ENCODE results near the gene PHF10. TPM values are rescaled to one million over a fixed set of nuclear protein-coding genes. Genes with fewer than 3 reads are reported as not detected.

The PHF10 gene
- total and polyA plus RNA-seq, 2 donors (not counting 3 experiments of a cell fraction or from before 2014, with no cell fraction given): 19.1 to 62.4 TPM

GRCh38 chr6:169667716-169668115 lies 56.6 kb downstream of the PHF10 start:
- Histone ChIP-seq H3K36me3 (ENCODE audit: control insufficient read depth in 2 of 2, extremely low read depth in 1 of 2, insufficient read depth in 2 of 2, low read length in 2 of 2) (peaks cover 2 to 20% of the 10 kb centered on the region in 2 experiments), H3K27ac (ENCODE audit: insufficient read depth, low read depth, low read length) (no peak overlapping the region), H3K4me3 (replicated peaks in 1 of 3; ENCODE audit: insufficient read depth in 1 of 3, low read depth in 1 of 3, low read length in 3 of 3) (no peak overlapping the region), H4K20me1 (replicated peaks; ENCODE audit: control insufficient read depth, extremely low read depth, insufficient read depth, low read length) (no peaks in the 10 kb centered on the region), H3K9ac (replicated peaks; ENCODE audit: extremely low read depth, insufficient read depth, low read length) (no peak overlapping the region), H2AFZ (ENCODE audit: low read depth, low read length) (no peak overlapping the region), H3K9me3 (replicated peaks; ENCODE audit: control insufficient read depth, insufficient read depth, low read length) (no peaks in the 10 kb centered on the region), H3K27me3 (ENCODE audit: control insufficient read depth in 2 of 2, insufficient read depth in 2 of 2, low read length in 2 of 2) (no peaks in the 10 kb centered on the region), H3K79me2 (ENCODE audit: control insufficient read depth, insufficient read depth, low read length) (no peaks in the 10 kb centered on the region), H3K4me1 (ENCODE audit: control insufficient read depth, extremely low read depth, insufficient read depth, low read length) (peaks cover 26% of the 10 kb centered on the region), H3K4me2 (ENCODE audit: insufficient read depth, low read length) (no peak overlapping the region), H3K9me1 (replicated peaks; ENCODE audit: control insufficient read depth, extremely low read depth, insufficient read depth, low read length) (no peaks in the 10 kb centered on the region)
- dilution Hi-C loops (cut with MboI; ENCODE audit: extremely low pct_ligation_motif_present, low sequenced_read_pairs) (no loop called here), intact Hi-C loops (cut with micrococcal nuclease) (no loop called here)
- no TSS peak for BruUV-seq (replicated peaks)
- ChIA-PET POLR2A (no interaction called here), CTCF (no interaction called here)
- DNase-seq (ENCODE audit: low read depth, low spot score) (no peak), FAIRE-seq (no peak)
- TF ChIP-seq MAX (IDR thresholded peaks at IDR 0.05; ENCODE audit: insufficient read depth, insufficient read length) (no peak), JUN (IDR thresholded peaks at IDR 0.05; ENCODE audit: borderline replicate concordance, insufficient read depth, insufficient read length, low read depth) (no peak), MYC (IDR thresholded peaks at IDR 0.05; ENCODE audit: low read depth, low read length) (no peak), GATA2 (IDR thresholded peaks at IDR 0.05; ENCODE audit: insufficient read depth, insufficient read length, low read depth, low read length) (no peak), POLR2A (IDR thresholded peaks at IDR 0.05; ENCODE audit: low read depth, low read length) (no peak), CTCF (IDR thresholded peaks at IDR 0.05; ENCODE audit: extremely low read depth in 1 of 2, insufficient read depth in 1 of 2, low read depth in 1 of 2, low read length in 2 of 2) (no peak), EZH2 (IDR thresholded peaks at IDR 0.05; ENCODE audit: borderline replicate concordance, low read depth, low read length, severe bottlenecking) (no peak), FOS (IDR thresholded peaks at IDR 0.05; ENCODE audit: borderline replicate concordance, insufficient read depth, low read length) (no peak), POLR2AphosphoS5 (IDR thresholded peaks at IDR 0.05; ENCODE audit: insufficient read depth, low read depth, low read length) (no peak)
